Prostate gland (tissue), 2 donors: ENCODE data around the gene KCNQ1.

Source experiments
- POLR2AphosphoS5 ChIP-seq: sonication (generic); formaldehyde crosslinking; IDR thresholded peaks from one replicate; pipeline ENCODE4 v1.6.1; 2017; ENCODE audit warnings: antibody characterized with exemption
- TF ChIP-seq, protein P1 (sequence below), 4 experiments: fragments of 200-600 bp in 2 of 4; fragments of 450-650 bp in 2 of 4; sonication (generic) in 2 of 4; IDR thresholded peaks; 1 replicate in 3 of 4; 2 replicates in 1 of 4; pipeline ENCODE4 v1.5.1; 2016 to 2019; ENCODE audit warnings: antibody characterized with exemption in 4 of 4, mild to moderate bottlenecking in 2 of 4, moderate library complexity in 2 of 4

DNA sequence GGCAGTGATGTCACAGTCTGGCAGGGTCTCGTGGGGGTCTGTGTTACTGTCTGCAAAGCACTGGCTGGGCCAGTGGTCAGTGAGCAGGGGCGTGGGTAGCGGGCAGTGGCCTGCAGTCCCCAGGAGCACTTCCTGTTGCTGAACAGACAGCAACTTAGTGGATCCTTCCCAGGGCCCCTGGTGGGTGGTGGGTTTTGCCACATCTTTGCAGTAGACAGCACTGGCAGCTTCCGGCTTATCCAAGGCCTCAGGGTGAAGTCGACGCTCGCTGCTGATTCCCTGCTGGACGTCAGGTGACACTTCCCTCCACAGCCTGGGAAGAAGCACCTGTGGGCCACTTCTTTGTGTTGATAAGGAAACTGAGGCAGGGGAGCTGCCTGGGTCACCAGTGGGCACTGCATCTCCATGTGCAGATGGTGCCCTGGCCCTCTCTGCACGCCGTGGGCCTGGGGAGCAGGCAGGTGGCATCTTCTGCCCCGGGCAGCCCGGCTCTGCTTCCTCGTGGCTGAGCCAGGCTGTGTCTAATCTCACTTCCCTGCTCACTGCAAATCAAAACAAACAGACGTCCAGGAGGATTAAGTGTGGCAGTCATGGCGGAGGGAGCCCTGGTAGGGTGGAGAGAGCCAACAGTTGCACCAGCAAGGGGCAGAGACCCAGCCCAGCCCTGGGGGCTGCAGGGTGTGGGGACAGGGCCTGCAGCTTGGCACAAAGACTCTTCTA is 79.8 kb downstream of the KCNQ1 start:
- TF ChIP-seq POLR2AphosphoS5: no peak
- TF ChIP-seq, protein P1, sequence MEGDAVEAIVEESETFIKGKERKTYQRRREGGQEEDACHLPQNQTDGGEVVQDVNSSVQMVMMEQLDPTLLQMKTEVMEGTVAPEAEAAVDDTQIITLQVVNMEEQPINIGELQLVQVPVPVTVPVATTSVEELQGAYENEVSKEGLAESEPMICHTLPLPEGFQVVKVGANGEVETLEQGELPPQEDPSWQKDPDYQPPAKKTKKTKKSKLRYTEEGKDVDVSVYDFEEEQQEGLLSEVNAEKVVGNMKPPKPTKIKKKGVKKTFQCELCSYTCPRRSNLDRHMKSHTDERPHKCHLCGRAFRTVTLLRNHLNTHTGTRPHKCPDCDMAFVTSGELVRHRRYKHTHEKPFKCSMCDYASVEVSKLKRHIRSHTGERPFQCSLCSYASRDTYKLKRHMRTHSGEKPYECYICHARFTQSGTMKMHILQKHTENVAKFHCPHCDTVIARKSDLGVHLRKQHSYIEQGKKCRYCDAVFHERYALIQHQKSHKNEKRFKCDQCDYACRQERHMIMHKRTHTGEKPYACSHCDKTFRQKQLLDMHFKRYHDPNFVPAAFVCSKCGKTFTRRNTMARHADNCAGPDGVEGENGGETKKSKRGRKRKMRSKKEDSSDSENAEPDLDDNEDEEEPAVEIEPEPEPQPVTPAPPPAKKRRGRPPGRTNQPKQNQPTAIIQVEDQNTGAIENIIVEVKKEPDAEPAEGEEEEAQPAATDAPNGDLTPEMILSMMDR (IDR thresholded peaks at IDR 0.05): no peak
